Keratinocyte (primary cell): ENCODE measurements around the gene PTPRR. TPM values are rescaled to one million over a fixed set of nuclear protein-coding genes. Genes with fewer than 3 reads are reported as not detected.

Experiments
- DNase-seq: peaks from one replicate; pipeline ENCODE4 v3.0.0-alpha.2; 2011; ENCODE audit warnings: low read depth, missing footprints, low spot score
- FAIRE-seq: peaks from 2 replicates; lab custom pipeline; 2011; peaks lifted over from hg19 to GRCh38; lab: Jason Lieb, UNC
- H2AFZ ChIP-seq: 2 replicates; pipeline ENCODE4 v1.6.0; 2012; ENCODE audit warnings: low read length, control low read depth, inconsistent platforms; ENCODE audit not compliant: control insufficient read depth
- H3K27ac ChIP-seq: 2 replicates; pipeline ENCODE4 v1.5.1; 2011; ENCODE audit warnings: low read length; ENCODE audit not compliant: control insufficient read depth, insufficient read depth
- H3K27me3 ChIP-seq: 3 replicates; pipeline ENCODE4 v1.6.0; 2011; ENCODE audit warnings: low read length; ENCODE audit not compliant: control insufficient read depth, insufficient read depth; ENCODE audit errors: extremely low read depth
- H3K36me3 ChIP-seq, 2 experiments: 2 replicates in 1 of 2; 3 replicates in 1 of 2; pipeline ENCODE4 v1.5.1; 2011; ENCODE audit warnings: low read length in 2 of 2, mild to moderate bottlenecking in 1 of 2; ENCODE audit not compliant: control insufficient read depth in 2 of 2, insufficient read depth in 2 of 2; ENCODE audit errors: extremely low read depth in 1 of 2
- H3K4me1 ChIP-seq: 3 replicates; pipeline ENCODE4 v1.5.1; 2011; ENCODE audit warnings: low read length; ENCODE audit not compliant: control insufficient read depth, insufficient read depth; ENCODE audit errors: extremely low read depth
- H3K4me2 ChIP-seq: 3 replicates; pipeline ENCODE4 v1.6.0; 2011; ENCODE audit warnings: low read depth, low read length; ENCODE audit not compliant: control insufficient read depth, insufficient read depth; ENCODE audit errors: extremely low read depth
- H3K4me3 ChIP-seq, 3 experiments: fragments of 200-600 bp in 1 of 3; sonication (generic) in 1 of 3; 2 replicates in 2 of 3; 3 replicates in 1 of 3; pipeline ENCODE4 v1.5.1; 2011 to 2016; ENCODE audit warnings: low read length in 3 of 3, mild to moderate bottlenecking in 3 of 3, control low read depth in 2 of 3, inconsistent platforms in 1 of 3, low read depth in 1 of 3, mixed read lengths in 1 of 3, mixed run types in 1 of 3, moderate library complexity in 1 of 3; ENCODE audit not compliant: control insufficient read depth in 2 of 3, insufficient read depth in 2 of 3; ENCODE audit errors: extremely low read depth in 1 of 3
- H3K79me2 ChIP-seq: 2 replicates; pipeline ENCODE4 v1.6.0; 2012; ENCODE audit warnings: low read length; ENCODE audit not compliant: control insufficient read depth, insufficient read depth
- H3K9ac ChIP-seq: 3 replicates; pipeline ENCODE4 v1.6.0; 2011; ENCODE audit warnings: low read length; ENCODE audit not compliant: control insufficient read depth, insufficient read depth; ENCODE audit errors: extremely low read depth
- H3K9me1 ChIP-seq: 3 replicates; pipeline ENCODE4 v1.6.0; 2011; ENCODE audit warnings: low read length; ENCODE audit not compliant: control insufficient read depth, insufficient read depth; ENCODE audit errors: extremely low read depth
- H3K9me3 ChIP-seq: 2 replicates; pipeline ENCODE4 v1.5.1; 2012; ENCODE audit warnings: low read depth, low read length; ENCODE audit not compliant: control insufficient read depth
- H4K20me1 ChIP-seq: 3 replicates; pipeline ENCODE4 v1.6.0; 2011; ENCODE audit warnings: low read length; ENCODE audit not compliant: control insufficient read depth, insufficient read depth; ENCODE audit errors: extremely low read depth
- CTCF ChIP-seq, 3 experiments: IDR thresholded peaks in 1 of 3; conservative IDR thresholded peaks in 1 of 3; optimal IDR thresholded peaks in 1 of 3; 2 replicates in 2 of 3; 3 replicates in 1 of 3; pipeline versions ENCODE3 to v1.5.1; 2011; ENCODE audit warnings: low read length in 3 of 3, mild to moderate bottlenecking in 3 of 3, moderate library complexity in 2 of 3, control low read depth in 1 of 3, inconsistent platforms in 1 of 3; ENCODE audit not compliant: insufficient read depth in 2 of 3; ENCODE audit errors: extremely low read depth in 1 of 3
- EZH2 ChIP-seq: IDR thresholded peaks from one replicate; pipeline ENCODE4 v1.6.1; 2012; ENCODE audit warnings: inconsistent platforms, mild to moderate bottlenecking, low read length, moderate library complexity
- dilution Hi-C: fragments of 300-500 bp; cut with MboI; formaldehyde crosslinking; loops from one replicate; pipeline ENCODE4 v1.7.0; 2020; ENCODE audit warnings: low sequenced_read_pairs; ENCODE audit not compliant: extremely low pct_ligation_motif_present
- polyA plus RNA-seq, 5 experiments: library from polyadenylated mRNA; depleted of rRNA in 3 of 5; stranded (reverse) in 3 of 5; stranded (forward) in 1 of 5; unstranded in 1 of 5; fragments of >200 nt; gene quantifications; 1 replicate in 1 of 5; 2 replicates in 3 of 5; 3 replicates in 1 of 5; pipeline versions ENCODE4 v1.2.1 to v1.2.3, GENCODE V29; 2011 to 2012; ENCODE audit warnings: missing spikeins in 2 of 5, low read depth in 1 of 5, low replicate concordance in 1 of 5

Gene PTPRR
- polyA plus RNA-seq, 1 donor (not counting 4 experiments of a cell fraction or from before 2014, with no cell fraction given), result 3.1 TPM

DNA sequence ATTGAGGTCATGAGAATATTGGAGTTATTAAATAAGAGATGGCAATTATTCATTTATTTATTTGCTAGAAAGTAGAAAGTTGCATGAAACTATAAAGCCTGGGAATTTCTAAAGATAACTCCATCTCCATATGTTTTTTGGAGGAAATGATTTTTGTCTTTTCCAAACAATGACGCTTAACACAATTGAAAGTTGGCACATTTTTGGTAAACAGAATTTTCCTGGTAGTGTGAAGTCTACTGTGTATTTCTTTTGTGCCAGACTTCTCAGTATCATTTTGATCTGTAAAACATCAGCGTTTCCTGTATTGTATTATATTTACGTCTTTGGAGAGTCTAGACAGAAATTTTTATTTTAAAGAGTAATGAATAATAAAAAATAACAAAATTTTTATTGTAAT is 249.6 kb downstream of the PTPRR start:
- Histone ChIP-seq H3K9me3 (no peaks in the 10 kb centered on the region), H3K4me3 (no peak overlapping the region), H3K9ac (no peak overlapping the region), H3K9me1 (no peaks in the 10 kb centered on the region), H3K4me2 (no peak overlapping the region), H3K4me1 (no peaks in the 10 kb centered on the region), H4K20me1 (no peaks in the 10 kb centered on the region), H3K27ac (no peak overlapping the region), H3K36me3 (no peaks in the 10 kb centered on the region), H3K27me3 (no peaks in the 10 kb centered on the region), H2AFZ (no peak overlapping the region), H3K79me2 (no peaks in the 10 kb centered on the region)
- DNase-seq (no peak), FAIRE-seq (no peak)
- dilution Hi-C loops, result no loop called here
- TF ChIP-seq EZH2 (no peak), CTCF (optimal IDR thresholded peaks at IDR 0.05 in 1 of 3, IDR thresholded peaks at IDR 0.05 in 1 of 3, conservative IDR thresholded peaks at IDR 0.05 in 1 of 3; ENCODE audit: extremely low read depth in 1 of 3, insufficient read depth in 2 of 3, low read length in 3 of 3) (no peak)

GRCh38 chr12:70667253-70667652 is 253.3 kb downstream of the PTPRR start:
- no peak overlapping the region for H2AFZ ChIP-seq
- TF ChIP-seq CTCF (optimal IDR thresholded peaks at IDR 0.05 in 1 of 3, IDR thresholded peaks at IDR 0.05 in 1 of 3, conservative IDR thresholded peaks at IDR 0.05 in 1 of 3; ENCODE audit: extremely low read depth in 1 of 3, insufficient read depth in 2 of 3, low read length in 3 of 3), result no peak
- TF ChIP-seq EZH2, result no peak
- no peak overlapping the region for H3K9ac ChIP-seq
- no peak overlapping the region for H3K4me3 ChIP-seq
- no peak overlapping the region for H3K27ac ChIP-seq
- no peak overlapping the region for H3K4me2 ChIP-seq
- FAIRE-seq (no peak), DNase-seq (no peak)
- H3K4me1 ChIP-seq, result no peaks in the 10 kb centered on the region
- H4K20me1 ChIP-seq, result no peaks in the 10 kb centered on the region
- H3K27me3 ChIP-seq, result no peaks in the 10 kb centered on the region
- dilution Hi-C loops, result no loop called here
- no peaks in the 10 kb centered on the region for H3K36me3 ChIP-seq
- no peaks in the 10 kb centered on the region for H3K9me1 ChIP-seq
- H3K79me2 ChIP-seq, result no peaks in the 10 kb centered on the region
- no peaks in the 10 kb centered on the region for H3K9me3 ChIP-seq
